Testis (tissue), 3 donors: ENCODE data around the gene AATK. TPM values are rescaled to one million over a fixed set of nuclear protein-coding genes. Genes with fewer than 3 reads are reported as not detected.
"Not testable (repeated sequence)": the region's sequence is repeated elsewhere in the genome, so short reads cannot be mapped to it uniquely, and the experiment has no call there.

ENCODE experiments used
- DNase-seq: peaks from one replicate; pipeline ENCODE4 v3.0.0-alpha.2; 2019
- H3K27ac ChIP-seq, 2 donors: fragments of 200-600 bp; sonication (generic); one replicate each; pipeline ENCODE4 v1.5.1; 2019
- H3K27me3 ChIP-seq: fragments of 200-600 bp; sonication (generic); one replicate; pipeline ENCODE4 v1.5.1; 2019
- H3K36me3 ChIP-seq: fragments of 200-600 bp; sonication (generic); one replicate; pipeline ENCODE4 v1.5.1; 2017; ENCODE audit warnings: low read depth; ENCODE audit errors: missing control alignments
- H3K4me1 ChIP-seq: fragments of 200-600 bp; sonication (generic); one replicate; pipeline ENCODE4 v1.5.1; 2019
- H3K4me3 ChIP-seq, 2 donors: fragments of 200-600 bp; sonication (generic); one replicate each; pipeline ENCODE4 v1.5.1; 2017 to 2019
- H3K9me3 ChIP-seq: fragments of 200-600 bp; sonication (generic); one replicate; pipeline ENCODE4 v1.5.1; 2017
- CTCF ChIP-seq, 3 experiments: fragments of 450-650 bp in 2 of 3; fragments of 200-600 bp in 1 of 3; sonication (generic) in 1 of 3; IDR thresholded peaks; one replicate each; pipeline ENCODE4 v1.5.1; 2016 to 2019; ENCODE audit warnings: antibody characterized with exemption in 3 of 3, mild to moderate bottlenecking in 2 of 3, moderate library complexity in 1 of 3
- POLR2A ChIP-seq: fragments of 450-650 bp; IDR thresholded peaks from one replicate; pipeline ENCODE4 v1.6.1; 2017; ENCODE audit warnings: antibody characterized with exemption, mild to moderate bottlenecking, moderate library complexity
- WGBS, 2 donors: methylation state at CpG; one replicate each; pipeline ENCODE4 v1.1.5; 2018; 5-methylcytosine and 5-hydroxymethylcytosine counted together
- intact Hi-C: fragments of 100-400 bp; cut with DNase I; formaldehyde crosslinking; loops from one replicate; pipeline ENCODE4 v1.15.1; 2023; ENCODE audit warnings: low total_unique reads
- polyA plus RNA-seq: library from polyadenylated mRNA; stranded (reverse); fragments of 350-450 nt; fragmentation: Illumina TruSeq; extraction: RNeasy Lipid Tissue Mini Kit (QIAGEN cat#74804); gene quantifications from one replicate; pipeline ENCODE4 v1.2.3, GENCODE V29; 2014; ENCODE audit warnings: low read depth, low replicate concordance; ENCODE audit not compliant: insufficient read depth
- total RNA-seq, 2 donors: library from RNA; depleted of rRNA; stranded (reverse); fragments of >200 nt; gene quantifications; one replicate each; pipeline ENCODE4 v1.2.3, GENCODE V29; 2016

Gene AATK
- total and polyA plus RNA-seq, 3 donors from 2014 or later = 3.5 to 5.6 (median 3.8) TPM

- H3K9me3 ChIP-seq = no peaks in the 10 kb centered on the region
- WGBS, 2 donors = 84 to 85% methylated on average over 16 to 19 of the region's 19 CpGs
- no peak for DNase-seq
- H3K36me3 ChIP-seq = no peaks in the 10 kb centered on the region
- intact Hi-C loops = no loop called here
- no peak overlapping the region for H3K27ac ChIP-seq
- no peaks in the 10 kb centered on the region for H3K27me3 ChIP-seq
- TF ChIP-seq CTCF (IDR thresholded peaks at IDR 0.05) (no peak), POLR2A (no peak)
- no peak overlapping the region for H3K4me3 ChIP-seq
- H3K4me1 ChIP-seq = peaks cover 7% of the 10 kb centered on the region
Measured at GRCh38 chr17:81080019-81080418, 86.0 kb downstream of the AATK start.

- not testable (repeated sequence) for H3K27ac ChIP-seq
Measured at GRCh38 chr17:81078026-81078913, 87.8 kb downstream of the AATK start.

GRCh38 chr17:81076141-81076679 is 89.8 kb downstream of the AATK start:
- H3K4me1 ChIP-seq = peaks cover 7% of the 10 kb centered on the region

More at GRCh38 chr17:81078026-81078913, 87.8 kb downstream of the AATK start:
- 93% methylated on average over 26 to 45 of the region's 45 CpGs for WGBS, 2 donors
- H3K4me3 ChIP-seq, H3K27me3 ChIP-seq, H3K9me3 ChIP-seq, H3K4me1 ChIP-seq, DNase-seq, intact Hi-C loops, H3K36me3 ChIP-seq: not testable (repeated sequence)

GRCh38 chr17:81075307-81075706 is 90.7 kb downstream of the AATK start:
- intact Hi-C loops = no loop called here
- Histone ChIP-seq H3K9me3 (no peaks in the 10 kb centered on the region), H3K4me1 (peaks cover 7% of the 10 kb centered on the region), H3K27me3 (no peaks in the 10 kb centered on the region), H3K4me3 (no peak overlapping the region), H3K36me3 (no peaks in the 10 kb centered on the region), H3K27ac (no peak overlapping the region)
- TF ChIP-seq CTCF (IDR thresholded peaks at IDR 0.05) (no peak), POLR2A (no peak)
- WGBS, 2 donors = 90 to 93% methylated on average over 17 of the region's 17 CpGs
- no peak for DNase-seq

More at GRCh38 chr17:81076141-81076679, 89.8 kb downstream of the AATK start:
- no peak overlapping the region for H3K4me3 ChIP-seq
- no peak overlapping the region for H3K27ac ChIP-seq
- intact Hi-C loops = no loop called here
- H3K9me3 ChIP-seq = no peaks in the 10 kb centered on the region
- H3K27me3 ChIP-seq = no peaks in the 10 kb centered on the region
- WGBS, 2 donors = 58 to 67% methylated on average over 11 to 14 of the region's 14 CpGs
- DNase-seq = no peak
- TF ChIP-seq CTCF (IDR thresholded peaks at IDR 0.05) (no peak), POLR2A (no peak)
- no peaks in the 10 kb centered on the region for H3K36me3 ChIP-seq

GRCh38 chr17:81074875-81075274 is 91.1 kb downstream of the AATK start:
- no peaks in the 10 kb centered on the region for H3K9me3 ChIP-seq
- intact Hi-C loops = no loop called here
- WGBS, 2 donors = 76 to 88% methylated on average over 5 to 8 of the region's 8 CpGs
- no peak overlapping the region for H3K27ac ChIP-seq
- H3K36me3 ChIP-seq = no peaks in the 10 kb centered on the region
- no peak for DNase-seq
- no peaks in the 10 kb centered on the region for H3K27me3 ChIP-seq
- TF ChIP-seq CTCF (IDR thresholded peaks at IDR 0.05) (no peak), POLR2A (no peak)
- H3K4me1 ChIP-seq = peaks cover 7% of the 10 kb centered on the region
- H3K4me3 ChIP-seq = no peak overlapping the region
